GM13977 (cell line): ENCODE results near the gene TP53BP2.
A peak's percentile ranks its signal among the peaks of the same experiment; 100 is the strongest.

Source experiments
- DNase-seq: peaks from one replicate; pipeline ENCODE4 v3.0.0; 2012; ENCODE audit warnings: low spot score
- CTCF ChIP-seq: IDR thresholded peaks from 2 replicates; pipeline ENCODE4 v1.5.1; 2012; ENCODE audit warnings: mild to moderate bottlenecking, control low read depth; ENCODE audit not compliant: insufficient read depth; ENCODE audit errors: extremely low read depth, missing control alignments
- in situ Hi-C: fragments of 300-500 bp; cut with MboI; formaldehyde crosslinking; loops from one replicate; pipeline ENCODE4 v1.12.0; 2022; ENCODE audit warnings: low sequenced_read_pairs, low pct_unique_long_range_greater_than_20kb, mixed read lengths, inconsistent platforms; ENCODE audit not compliant: unreplicated experiment

The TP53BP2 gene

GRCh38 chr1:223760833-223761232, 84.9 kb downstream of the TP53BP2 start:
- in situ Hi-C loops = no loop called here
- no peak for DNase-seq
- no peak for TF ChIP-seq CTCF

- in situ Hi-C loops = loop anchor here (10.0 kb wide), 1 partner anchor 64 kb away; no protein-coding TSS in a partner anchor
- peak; percentile 7 for TF ChIP-seq CTCF
- DNase-seq = no peak
Observed at GRCh38 chr1:223759273-223759672, 86.5 kb downstream of the TP53BP2 start.

GRCh38 chr1:223758734-223759133, 87.0 kb downstream of the TP53BP2 start:
- no peak for TF ChIP-seq CTCF
- DNase-seq = no peak
- in situ Hi-C loops = loop anchor here (10.0 kb wide), 1 partner anchor 64 kb away; no protein-coding TSS in a partner anchor

- in situ Hi-C loops = loop anchor here (10.0 kb wide), 1 partner anchor 62 kb away; no protein-coding TSS in a partner anchor
- no peak for DNase-seq
- TF ChIP-seq CTCF = no peak
Observed at GRCh38 chr1:223756806-223757700, 88.7 kb downstream of the TP53BP2 start.

GRCh38 chr1:223755992-223756775, 89.6 kb downstream of the TP53BP2 start:
- no peak for DNase-seq
- no peak for TF ChIP-seq CTCF
- in situ Hi-C loops = loop anchor here (10.0 kb wide), 1 partner anchor 61 kb away; no protein-coding TSS in a partner anchor

- DNase-seq = no peak
- in situ Hi-C loops = loop anchor here (10.0 kb wide), 1 partner anchor 61 kb away; no protein-coding TSS in a partner anchor
- no peak for TF ChIP-seq CTCF
Observed at GRCh38 chr1:223755432-223755792, 90.3 kb downstream of the TP53BP2 start.
